ENCODE measurements around the gene RAB12.

The RAB12 gene

GRCh38 chr18:8656232-8656631 is 47.0 kb downstream of the RAB12 start:
- TF ChIP-seq FOXP2 (optimal IDR thresholded peaks at IDR 0.05; ENCODE audit: borderline replicate concordance, extremely low read depth, extremely low read length, insufficient read depth) (no peak), SIN3A (IDR thresholded peaks at IDR 0.05; ENCODE audit: borderline replicate concordance, insufficient read depth, low read length) (no peak), POLR2AphosphoS5 (IDR thresholded peaks at IDR 0.05; ENCODE audit: low read depth, low read length) (no peak), REST (IDR thresholded peaks at IDR 0.05; ENCODE audit: insufficient read depth in 1 of 2, low read depth in 2 of 2, low read length in 2 of 2) (no peak), TAF1 (IDR thresholded peaks at IDR 0.05; ENCODE audit: borderline replicate concordance, insufficient read depth, low read length) (no peak)

- TF ChIP-seq REST (IDR thresholded peaks at IDR 0.05; ENCODE audit: insufficient read depth in 1 of 2, low read depth in 2 of 2, low read length in 2 of 2) (no peak), FOXP2 (optimal IDR thresholded peaks at IDR 0.05; ENCODE audit: borderline replicate concordance, extremely low read depth, extremely low read length, insufficient read depth) (no peak), POLR2AphosphoS5 (IDR thresholded peaks at IDR 0.05; ENCODE audit: low read depth, low read length) (no peak), SIN3A (IDR thresholded peaks at IDR 0.05; ENCODE audit: borderline replicate concordance, insufficient read depth, low read length) (no peak), TAF1 (IDR thresholded peaks at IDR 0.05; ENCODE audit: borderline replicate concordance, insufficient read depth, low read length) (no peak)
Measured at GRCh38 chr18:8657050-8657820, 48.0 kb downstream of the RAB12 start.

- no peak for TF ChIP-seq FOXP2 (optimal IDR thresholded peaks at IDR 0.05; ENCODE audit: borderline replicate concordance, extremely low read depth, extremely low read length, insufficient read depth)
- no peak for TF ChIP-seq TAF1 (IDR thresholded peaks at IDR 0.05; ENCODE audit: borderline replicate concordance, insufficient read depth, low read length)
- TF ChIP-seq REST (IDR thresholded peaks at IDR 0.05; ENCODE audit: insufficient read depth in 1 of 2, low read depth in 2 of 2, low read length in 2 of 2) = no peak
- no peak for TF ChIP-seq SIN3A (IDR thresholded peaks at IDR 0.05; ENCODE audit: borderline replicate concordance, insufficient read depth, low read length)
- TF ChIP-seq POLR2AphosphoS5 (IDR thresholded peaks at IDR 0.05; ENCODE audit: low read depth, low read length) = no peak
Measured at GRCh38 chr18:8657873-8658470, 48.7 kb downstream of the RAB12 start.

- TF ChIP-seq FOXP2 (optimal IDR thresholded peaks at IDR 0.05; ENCODE audit: borderline replicate concordance, extremely low read depth, extremely low read length, insufficient read depth) (no peak), TAF1 (IDR thresholded peaks at IDR 0.05; ENCODE audit: borderline replicate concordance, insufficient read depth, low read length) (no peak), SIN3A (IDR thresholded peaks at IDR 0.05; ENCODE audit: borderline replicate concordance, insufficient read depth, low read length) (no peak), POLR2AphosphoS5 (IDR thresholded peaks at IDR 0.05; ENCODE audit: low read depth, low read length) (no peak), REST (IDR thresholded peaks at IDR 0.05; ENCODE audit: insufficient read depth in 1 of 2, low read depth in 2 of 2, low read length in 2 of 2) (no peak)
Measured at GRCh38 chr18:8658858-8659485, 49.7 kb downstream of the RAB12 start.

All from PFSK-1 (cell line).